Activated CD4-positive, alpha-beta T cell treated with anti-CD3 and anti-CD28 coated beads for 4 hours (primary cell): ENCODE results near the gene CNTN4.

Source experiments
- DNase-seq, 2 donors: peaks; one replicate each; pipeline ENCODE4 v3.0.0-alpha.2; 2020

Gene CNTN4

GRCh38 chr3:2274526-2274925 lies 175.9 kb downstream of the CNTN4 start:
- no peak for DNase-seq

GRCh38 chr3:2283818-2284217 lies 185.2 kb downstream of the CNTN4 start:
- no peak for DNase-seq

- no peak for DNase-seq
Measured at GRCh38 chr3:2300938-2301337, 202.3 kb downstream of the CNTN4 start.

- DNase-seq: no peak
Measured at GRCh38 chr3:2301361-2301760, 202.7 kb downstream of the CNTN4 start.

- no peak for DNase-seq
Measured at GRCh38 chr3:2303566-2303965, 204.9 kb downstream of the CNTN4 start.

DNA sequence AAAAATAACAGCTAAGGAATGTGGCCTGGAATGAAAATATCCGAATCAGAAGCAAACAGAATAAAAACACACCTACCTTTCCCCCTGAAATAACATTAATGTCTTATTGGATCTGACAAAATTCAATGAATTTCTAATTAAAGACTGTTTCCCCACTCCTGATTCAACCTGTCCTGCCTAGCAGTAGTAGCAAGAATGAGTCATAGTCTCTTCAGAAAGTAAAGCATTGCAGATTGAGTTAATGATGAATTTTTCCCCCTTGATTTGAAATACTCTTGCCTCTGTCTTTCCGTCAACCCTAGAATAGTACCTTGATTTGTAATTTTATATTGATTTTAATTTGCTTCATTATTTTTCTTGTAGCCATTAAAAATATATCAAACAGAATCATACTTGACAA lies 212.4 kb downstream of the CNTN4 start:
- DNase-seq: no peak

DNA sequence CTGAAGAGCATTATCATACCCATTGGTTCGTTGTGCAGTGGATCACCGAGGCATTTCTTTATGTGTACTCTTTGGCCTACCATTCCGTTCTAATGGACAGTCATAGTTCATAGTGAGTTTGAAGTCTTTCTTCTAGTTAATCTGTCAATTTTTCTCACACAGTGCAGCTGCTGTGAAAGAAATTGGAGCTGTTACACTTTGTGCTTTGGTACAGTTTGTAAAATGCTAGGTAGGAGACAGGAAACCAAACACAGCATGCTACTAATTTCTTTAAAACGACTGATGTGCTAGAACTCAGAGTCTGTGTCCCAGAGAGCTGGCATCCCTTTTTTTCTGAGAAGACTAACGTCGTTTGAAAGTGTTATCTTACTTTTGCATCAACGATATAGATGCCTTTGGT lies 218.9 kb downstream of the CNTN4 start:
- no peak for DNase-seq

DNA sequence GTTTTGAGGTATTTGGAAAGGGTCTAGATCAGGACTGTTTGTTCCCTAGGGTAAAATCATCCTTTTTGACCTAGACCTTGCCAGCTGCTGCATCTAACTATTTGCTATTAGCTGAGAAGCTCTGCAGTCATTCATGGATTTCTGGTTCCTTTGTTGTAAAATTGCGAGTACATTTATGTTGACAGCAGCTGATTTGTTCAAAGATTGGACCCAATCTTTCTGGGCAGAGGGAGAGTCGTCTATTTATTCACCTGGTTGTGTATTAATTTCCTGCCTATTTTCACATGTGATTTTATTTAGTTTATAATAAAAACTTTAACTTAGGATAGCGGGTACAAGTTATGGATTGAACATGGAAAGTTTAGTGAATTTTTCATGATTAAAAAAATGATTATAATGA lies 236.3 kb downstream of the CNTN4 start:
- no peak for DNase-seq

DNA sequence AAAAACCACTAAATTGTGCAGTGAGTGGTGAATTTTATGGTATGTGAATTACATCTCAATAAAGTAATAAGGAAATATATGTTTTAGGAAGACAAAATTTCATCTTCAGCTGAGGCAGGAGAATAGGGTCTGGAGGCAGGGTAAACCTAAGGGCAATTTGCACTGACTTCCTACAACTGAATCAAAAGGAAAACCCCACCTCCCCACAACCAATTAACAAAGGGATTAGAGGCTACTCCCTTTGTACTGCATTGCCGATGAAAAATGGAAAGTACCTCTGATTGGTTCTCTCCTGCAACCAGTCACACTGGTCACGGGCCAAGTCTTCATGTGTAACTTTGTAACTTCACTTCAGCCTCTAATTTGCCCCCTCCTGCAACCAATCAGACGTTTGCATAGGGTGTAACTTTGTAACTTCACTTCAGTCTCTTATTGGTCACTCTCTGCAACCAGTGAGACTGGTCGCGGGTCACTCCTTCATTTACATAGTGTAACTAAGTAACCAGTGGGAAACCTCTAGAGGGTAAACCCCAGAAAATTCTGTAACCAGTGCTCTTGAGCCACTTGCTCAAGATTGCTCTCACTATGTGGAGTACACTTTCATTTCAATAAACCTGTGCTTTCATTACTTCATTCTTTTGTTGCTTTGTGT lies 244.5 kb downstream of the CNTN4 start:
- DNase-seq: no peak

DNA sequence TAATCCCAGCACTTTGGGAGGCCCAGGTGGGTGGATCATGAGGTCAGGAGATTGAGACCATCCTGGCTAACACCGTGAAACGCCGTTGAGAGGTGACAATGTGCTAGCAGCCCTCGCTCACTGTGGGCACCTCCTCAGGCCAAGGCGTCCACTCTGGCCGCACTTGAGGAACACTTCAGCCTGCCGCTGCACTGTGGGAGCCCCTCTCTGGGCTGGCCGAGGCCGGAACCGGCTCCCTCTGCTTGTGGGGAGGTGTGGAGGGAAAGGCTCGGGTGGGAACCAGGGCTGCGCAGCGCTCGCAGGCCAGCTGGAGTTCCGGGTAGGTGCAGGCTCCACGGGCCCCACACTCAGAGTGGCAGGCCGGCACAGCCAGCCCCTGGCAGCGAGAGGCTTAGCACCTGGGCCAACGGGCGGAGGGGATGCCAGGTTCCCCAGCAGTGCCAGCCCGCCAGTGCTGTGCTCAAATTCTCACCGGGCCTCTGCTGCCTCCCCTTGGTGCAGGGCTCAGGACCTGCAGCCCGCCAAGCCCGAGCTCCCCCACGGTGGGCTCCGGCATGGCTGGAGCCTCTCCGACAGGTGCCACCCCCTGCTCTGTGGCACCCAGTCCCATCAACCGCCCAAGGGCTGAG lies 253.6 kb downstream of the CNTN4 start:
- DNase-seq: no peak

GRCh38 chr3:2354702-2355101 lies 256.0 kb downstream of the CNTN4 start:
- DNase-seq: no peak

- DNase-seq: no peak
Measured at GRCh38 chr3:2356298-2356950, 257.8 kb downstream of the CNTN4 start.

DNA sequence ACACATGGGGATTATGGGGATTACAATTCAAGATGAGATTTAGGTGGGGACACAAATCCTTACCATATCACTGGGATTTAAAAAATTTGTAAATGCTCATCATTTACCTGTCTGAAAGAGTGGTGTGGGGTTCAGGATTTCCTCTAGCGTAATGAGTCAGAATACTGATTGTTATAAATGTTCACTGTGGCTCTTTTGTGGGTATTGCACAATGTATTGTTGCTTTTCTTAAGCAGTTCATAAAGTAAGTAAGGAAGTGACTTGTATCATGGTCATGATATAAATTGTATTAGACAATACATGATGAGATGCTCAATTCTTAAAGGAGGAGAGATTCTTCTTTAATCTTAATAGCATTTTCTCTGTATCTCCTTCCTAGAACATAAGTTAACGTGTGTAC lies 262.1 kb downstream of the CNTN4 start:
- DNase-seq: no peak

GRCh38 chr3:2362122-2362521 lies 263.5 kb downstream of the CNTN4 start:
- no peak for DNase-seq

GRCh38 chr3:2363854-2364253 lies 265.2 kb downstream of the CNTN4 start:
- no peak for DNase-seq

DNA sequence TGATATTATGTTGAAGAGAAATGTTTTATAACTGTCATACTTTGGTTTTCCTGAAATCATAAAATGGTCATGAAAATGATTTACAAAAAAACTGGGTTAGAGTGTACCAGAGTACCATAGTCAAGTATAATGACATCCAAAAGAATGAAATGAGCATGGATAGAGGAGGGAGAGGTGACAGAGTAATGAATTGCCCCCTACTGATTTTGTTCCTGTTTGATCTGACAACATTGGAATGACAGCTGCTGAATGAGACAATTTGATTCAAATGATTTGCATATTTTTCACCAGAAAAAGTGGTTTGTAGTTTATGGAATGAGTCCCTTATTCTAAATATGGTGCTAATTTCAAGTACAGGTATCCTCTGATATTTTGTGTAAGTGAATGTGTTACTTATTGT lies 271.7 kb downstream of the CNTN4 start:
- DNase-seq: no peak

DNA sequence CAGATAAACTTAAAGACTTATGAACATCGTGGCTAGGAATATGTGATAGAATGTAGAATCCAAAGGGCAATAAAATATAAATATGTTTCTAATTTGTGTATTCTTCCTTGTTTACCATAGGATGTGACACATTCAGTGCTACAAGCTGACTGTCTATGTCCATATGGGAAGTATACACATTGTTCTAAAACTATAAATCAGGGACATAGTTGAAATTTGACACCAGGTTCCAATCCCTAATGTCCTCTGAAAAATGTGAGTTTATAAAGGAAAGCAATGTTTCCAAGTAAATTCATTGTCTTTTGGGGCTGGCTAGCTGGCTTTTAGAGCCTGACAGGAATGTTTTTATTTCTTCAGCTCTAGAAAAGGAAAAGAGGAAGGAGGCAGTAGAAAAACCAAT lies 273.6 kb downstream of the CNTN4 start:
- DNase-seq: no peak

- DNase-seq: no peak
Measured at GRCh38 chr3:2375376-2375775, 276.7 kb downstream of the CNTN4 start.

DNA sequence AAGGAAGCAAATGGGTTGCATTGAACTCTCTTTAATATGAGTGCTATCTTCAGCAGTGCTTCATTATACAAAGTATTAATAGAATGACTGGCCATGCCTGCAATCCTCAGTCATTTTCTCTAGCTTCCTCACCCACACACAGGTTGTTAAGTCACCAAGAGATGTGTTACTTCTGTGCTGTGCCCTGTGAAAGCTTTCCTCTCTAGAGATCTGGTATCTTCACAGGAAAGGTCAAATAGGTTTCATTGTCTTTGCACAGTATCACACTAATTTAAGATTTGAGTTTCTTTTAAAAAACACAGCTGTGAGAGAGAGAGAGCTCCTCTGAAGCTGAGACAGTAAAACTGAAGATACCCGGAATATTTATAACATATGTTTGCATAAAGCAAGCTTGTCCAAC lies 278.6 kb downstream of the CNTN4 start:
- DNase-seq: no peak

- no peak for DNase-seq
Measured at GRCh38 chr3:2390926-2391532, 292.4 kb downstream of the CNTN4 start.

- DNase-seq: no peak
Measured at GRCh38 chr3:2391896-2392295, 293.2 kb downstream of the CNTN4 start.

GRCh38 chr3:2392981-2393380 lies 294.3 kb downstream of the CNTN4 start:
- DNase-seq: no peak

GRCh38 chr3:2415083-2415482 lies 316.4 kb downstream of the CNTN4 start:
- no peak for DNase-seq

DNA sequence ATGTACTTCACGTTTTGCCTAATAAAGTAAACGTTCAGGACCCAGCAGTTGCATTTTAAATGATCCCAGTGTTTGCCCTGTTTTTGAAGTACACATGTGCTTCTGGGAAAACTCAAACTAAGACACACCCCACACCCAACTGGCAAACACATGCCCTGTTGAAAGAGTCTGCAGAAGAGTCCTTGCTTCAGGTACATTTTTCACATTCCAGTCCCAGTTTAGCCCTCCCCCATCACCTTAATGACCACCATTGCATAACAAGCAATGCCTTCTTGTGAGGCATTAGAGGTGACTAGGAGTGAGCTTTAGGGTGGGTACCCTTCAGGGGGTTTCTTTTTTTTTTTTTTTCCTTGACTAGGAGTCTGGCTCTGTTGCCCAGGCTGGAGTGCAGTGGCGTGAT lies 322.3 kb downstream of the CNTN4 start:
- DNase-seq: no peak
